Measurements from ENCODE around the gene BTF3L4.

BTF3L4 gene

GRCh38 chr1:52127181-52128180 lies 71.4 kb downstream of the BTF3L4 start:
- no peak for DNase-seq

- DNase-seq, result no peak
These were observed 83.9 kb downstream of the BTF3L4 start for GRCh38 chr1:52139817-52140540.

All from stimulated activated CD4-positive, alpha-beta T cell treated with anti-CD3 and anti-CD28 coated beads, Interleukin-12 subunit alpha, Interleukin-12 subunit beta, amount 100 ng/mL, for 4 hours (primary cell).